Breast epithelium (tissue), 3 donors: ENCODE measurements around the gene EHMT1.

Experiments used
- CTCF ChIP-seq, 3 donors: fragments of 450-650 bp; IDR thresholded peaks; one replicate each; pipeline ENCODE4 v1.5.1; 2016 to 2017; ENCODE audit warnings: antibody characterized with exemption in 3 of 3, mild to moderate bottlenecking in 3 of 3, moderate library complexity in 3 of 3
- POLR2A ChIP-seq: fragments of 450-650 bp; IDR thresholded peaks from one replicate; pipeline ENCODE4 v1.6.1; 2016; ENCODE audit warnings: antibody characterized with exemption, mild to moderate bottlenecking, moderate library complexity
- POLR2AphosphoS5 ChIP-seq, 3 donors: sonication (generic); formaldehyde crosslinking; IDR thresholded peaks; one replicate each; pipeline ENCODE4 v1.6.1; 2017; ENCODE audit warnings: antibody characterized with exemption in 3 of 3

GRCh38 chr9:137592767-137593166, 26.0 kb upstream of the EHMT1 start:
- TF ChIP-seq CTCF (IDR thresholded peaks at IDR 0.05): no peak
- no peak for TF ChIP-seq POLR2A
- TF ChIP-seq POLR2AphosphoS5 (IDR thresholded peaks at IDR 0.05): no peak
